Activated T-helper 2 cell treated with anti-CD3 and anti-CD28 coated beads, Interferon-gamma antibody, Interleukin-2, Interleukin-4, amounts not matched to agents 10 μg/mL and 5 μg/mL and 100 μg/mL, durations not matched to agents 14 hours and 24 hours and 36 hours (primary cell): ENCODE data around the gene BTNL9. TPM values are rescaled to one million over a fixed set of nuclear protein-coding genes. Genes with fewer than 3 reads are reported as not detected.
"Not testable (repeated sequence)": the region's sequence is repeated elsewhere in the genome, so short reads cannot be mapped to it uniquely, and the experiment has no call there.

ENCODE experiments used
- DNase-seq: peaks from one replicate; pipeline ENCODE4 v3.0.0; 2021; ENCODE audit warnings: low spot score
- H3K27ac Mint-ChIP-seq: one replicate; pipeline ENCODE4 v1.8.0; 2021; ENCODE audit warnings: mixed read lengths
- H3K27me3 Mint-ChIP-seq: one replicate; pipeline ENCODE4 v1.8.0; 2021; ENCODE audit warnings: low read depth, mixed read lengths
- H3K36me3 Mint-ChIP-seq: one replicate; pipeline ENCODE4 v1.8.0; 2021; ENCODE audit warnings: low read depth, mixed read lengths
- H3K4me1 Mint-ChIP-seq: one replicate; pipeline ENCODE4 v1.8.0; 2021; ENCODE audit warnings: low read depth, mixed read lengths
- H3K4me3 Mint-ChIP-seq: one replicate; pipeline ENCODE4 v1.8.0; 2021; ENCODE audit warnings: low read depth, mild to moderate bottlenecking, moderate library complexity, mixed read lengths
- H3K9me3 Mint-ChIP-seq: one replicate; pipeline ENCODE4 v1.8.0; 2021; ENCODE audit warnings: mixed read lengths
- intact Hi-C: fragments of 100-400 bp; cut with micrococcal nuclease; formaldehyde crosslinking; loops from one replicate; pipeline ENCODE4 v1.15.1; 2023
- total RNA-seq: library from RNA; stranded (reverse); gene quantifications from 2 replicates; pipeline ENCODE4 v1.2.3, GENCODE V29; 2022

Gene BTNL9
- total RNA-seq, 1 donor from 2014 or later, result not detected

- H3K27me3 Mint-ChIP-seq, result peaks cover 34% of the 10 kb centered on the region
- DNase-seq, result no peak
- H3K4me3 Mint-ChIP-seq, result no peak overlapping the region
- no peaks in the 10 kb centered on the region for H3K4me1 Mint-ChIP-seq
- no peak overlapping the region for H3K27ac Mint-ChIP-seq
- H3K9me3 Mint-ChIP-seq, result no peaks in the 10 kb centered on the region
- intact Hi-C loops, result no loop called here
- H3K36me3 Mint-ChIP-seq, result no peaks in the 10 kb centered on the region
Measured at GRCh38 chr5:181084621-181085195, 44.6 kb downstream of the BTNL9 start.

GRCh38 chr5:181086026-181086883 lies 46.2 kb downstream of the BTNL9 start:
- no peak for DNase-seq
- Mint-ChIP-seq H3K9me3 (no peaks in the 10 kb centered on the region), H3K27me3 (peaks cover 27% of the 10 kb centered on the region), H3K4me1 (no peaks in the 10 kb centered on the region), H3K27ac (no peak overlapping the region), H3K4me3 (no peak overlapping the region), H3K36me3 (no peaks in the 10 kb centered on the region)
- intact Hi-C loops, result no loop called here

GRCh38 chr5:181086884-181087205 lies 46.8 kb downstream of the BTNL9 start:
- Mint-ChIP-seq H3K4me1 (no peaks in the 10 kb centered on the region), H3K27me3 (peaks cover 24% of the 10 kb centered on the region), H3K4me3 (no peak overlapping the region), H3K9me3 (no peaks in the 10 kb centered on the region), H3K36me3 (no peaks in the 10 kb centered on the region), H3K27ac (no peak overlapping the region)
- no peak for DNase-seq
- intact Hi-C loops, result no loop called here

GRCh38 chr5:181087309-181087708 lies 47.2 kb downstream of the BTNL9 start:
- H3K4me3 Mint-ChIP-seq, result no peak overlapping the region
- intact Hi-C loops, result no loop called here
- no peak overlapping the region for H3K27ac Mint-ChIP-seq
- no peaks in the 10 kb centered on the region for H3K36me3 Mint-ChIP-seq
- H3K27me3 Mint-ChIP-seq, result peaks cover 21% of the 10 kb centered on the region
- no peaks in the 10 kb centered on the region for H3K4me1 Mint-ChIP-seq
- no peaks in the 10 kb centered on the region for H3K9me3 Mint-ChIP-seq
- no peak for DNase-seq

GRCh38 chr5:181088289-181088688 lies 48.2 kb downstream of the BTNL9 start:
- DNase-seq, result no peak
- Mint-ChIP-seq H3K27ac (no peak overlapping the region), H3K4me3 (no peak overlapping the region), H3K9me3 (no peaks in the 10 kb centered on the region), H3K27me3 (peaks cover 18% of the 10 kb centered on the region), H3K36me3 (no peaks in the 10 kb centered on the region), H3K4me1 (no peaks in the 10 kb centered on the region)
- intact Hi-C loops, result no loop called here

- no peak overlapping the region for H3K4me3 Mint-ChIP-seq
Measured at GRCh38 chr5:181092428-181092827, 52.4 kb downstream of the BTNL9 start.

GRCh38 chr5:181095162-181095561 lies 55.1 kb downstream of the BTNL9 start:
- intact Hi-C loops, H3K27ac Mint-ChIP-seq, H3K9me3 Mint-ChIP-seq, H3K4me1 Mint-ChIP-seq, H3K4me3 Mint-ChIP-seq, H3K36me3 Mint-ChIP-seq, DNase-seq: not testable (repeated sequence)
- H3K27me3 Mint-ChIP-seq, result peaks cover 21% of the 10 kb centered on the region

More at GRCh38 chr5:181092428-181092827, 52.4 kb downstream of the BTNL9 start:
- Mint-ChIP-seq H3K27ac (no peak overlapping the region), H3K27me3 (peaks cover 6% of the 10 kb centered on the region), H3K9me3 (no peaks in the 10 kb centered on the region), H3K4me1 (no peaks in the 10 kb centered on the region), H3K36me3 (no peaks in the 10 kb centered on the region)
- intact Hi-C loops, result no loop called here
- DNase-seq, result no peak

GRCh38 chr5:181096721-181097382 lies 56.8 kb downstream of the BTNL9 start:
- intact Hi-C loops, result not testable (repeated sequence)

GRCh38 chr5:181097383-181097753 lies 57.3 kb downstream of the BTNL9 start:
- DNase-seq, H3K4me3 Mint-ChIP-seq, H3K9me3 Mint-ChIP-seq, H3K36me3 Mint-ChIP-seq, intact Hi-C loops, H3K27ac Mint-ChIP-seq, H3K4me1 Mint-ChIP-seq: not testable (repeated sequence)
- H3K27me3 Mint-ChIP-seq, result peaks cover 23% of the 10 kb centered on the region

More at GRCh38 chr5:181096721-181097382, 56.8 kb downstream of the BTNL9 start:
- H3K27me3 Mint-ChIP-seq, result peaks cover 23% of the 10 kb centered on the region
- H3K9me3 Mint-ChIP-seq, H3K4me1 Mint-ChIP-seq, H3K36me3 Mint-ChIP-seq, DNase-seq, H3K27ac Mint-ChIP-seq, H3K4me3 Mint-ChIP-seq: not testable (repeated sequence)

- intact Hi-C loops, result loop anchor here (2.0 kb wide), 1 partner anchor 45 kb away; no protein-coding TSS in a partner anchor
- not testable (repeated sequence) for H3K36me3 Mint-ChIP-seq, H3K4me1 Mint-ChIP-seq, DNase-seq, H3K4me3 Mint-ChIP-seq, H3K27ac Mint-ChIP-seq, H3K9me3 Mint-ChIP-seq
- peaks cover 21% of the 10 kb centered on the region for H3K27me3 Mint-ChIP-seq
Measured at GRCh38 chr5:181097759-181098491, 57.9 kb downstream of the BTNL9 start.

GRCh38 chr5:181098762-181099601 lies 58.9 kb downstream of the BTNL9 start:
- H3K27ac Mint-ChIP-seq, result no peak overlapping the region
- H3K27me3 Mint-ChIP-seq, result peaks cover 20% of the 10 kb centered on the region
- peaks cover 3% of the 10 kb centered on the region for H3K4me1 Mint-ChIP-seq
- intact Hi-C loops, result loop anchor here (2.0 kb wide), 1 partner anchor 46 kb away; no protein-coding TSS in a partner anchor
- H3K4me3 Mint-ChIP-seq, result no peak overlapping the region
- H3K9me3 Mint-ChIP-seq, result no peaks in the 10 kb centered on the region
- DNase-seq, result no peak
- peaks cover under 1% of the 10 kb centered on the region for H3K36me3 Mint-ChIP-seq

GRCh38 chr5:181099602-181100086 lies 59.6 kb downstream of the BTNL9 start:
- Mint-ChIP-seq H3K27me3 (peaks cover 27% of the 10 kb centered on the region), H3K9me3 (no peaks in the 10 kb centered on the region), H3K4me3 (no peak overlapping the region), H3K27ac (no peak overlapping the region), H3K4me1 (peaks cover 6% of the 10 kb centered on the region), H3K36me3 (peaks cover 3% of the 10 kb centered on the region)
- intact Hi-C loops, result loop anchor here (2.0 kb wide), 1 partner anchor 47 kb away; no protein-coding TSS in a partner anchor
- DNase-seq, result no peak
